Activated T-cell treated with anti-CD3 and anti-CD28 coated beads, Interleukin-2, amount 50 U/mL, for 24 hours (primary cell): ENCODE measurements around the gene GTPBP6.
"Not testable (repeated sequence)": the region's sequence is repeated elsewhere in the genome, so short reads cannot be mapped to it uniquely, and the experiment has no call there.

ENCODE experiments used
- DNase-seq: peaks from one replicate; pipeline ENCODE4 v3.0.0-alpha.2; 2020
- H3K27ac Mint-ChIP-seq: 2 replicates; pipeline ENCODE4 v1.8.0; 2020; ENCODE audit warnings: mild to moderate bottlenecking, mixed read lengths
- H3K27me3 Mint-ChIP-seq: 2 replicates; pipeline ENCODE4 v1.8.0; 2020; ENCODE audit warnings: mixed read lengths
- H3K36me3 Mint-ChIP-seq: 2 replicates; pipeline ENCODE4 v1.8.0; 2020; ENCODE audit warnings: low read depth, mixed read lengths
- H3K4me1 Mint-ChIP-seq: 2 replicates; pipeline ENCODE4 v1.8.0; 2020; ENCODE audit warnings: low read depth, mixed read lengths
- H3K4me3 Mint-ChIP-seq: 2 replicates; pipeline ENCODE4 v1.8.0; 2020; ENCODE audit warnings: mild to moderate bottlenecking, moderate library complexity, mixed read lengths
- H3K9me3 Mint-ChIP-seq: 2 replicates; pipeline ENCODE4 v1.8.0; 2020; ENCODE audit warnings: mixed read lengths

GTPBP6 gene

GRCh38 chrX:356385-357034 is 37.9 kb upstream of the GTPBP6 start:
- DNase-seq = no peak
- Mint-ChIP-seq H3K27ac (peak overlapping the region; percentile 89), H3K4me1 (peaks cover 19% of the 10 kb centered on the region), H3K27me3 (no peaks in the 10 kb centered on the region), H3K36me3 (peaks cover 67% of the 10 kb centered on the region), H3K4me3 (no peak overlapping the region), H3K9me3 (peaks cover 17% of the 10 kb centered on the region)

GRCh38 chrX:355329-356050 is 36.9 kb upstream of the GTPBP6 start:
- peaks cover 57% of the 10 kb centered on the region for H3K36me3 Mint-ChIP-seq
- no peak for DNase-seq
- H3K4me3 Mint-ChIP-seq = no peak overlapping the region
- H3K4me1 Mint-ChIP-seq = peaks cover 19% of the 10 kb centered on the region
- H3K27me3 Mint-ChIP-seq = no peaks in the 10 kb centered on the region
- H3K9me3 Mint-ChIP-seq = peaks cover 11% of the 10 kb centered on the region
- no peak overlapping the region for H3K27ac Mint-ChIP-seq

DNA sequence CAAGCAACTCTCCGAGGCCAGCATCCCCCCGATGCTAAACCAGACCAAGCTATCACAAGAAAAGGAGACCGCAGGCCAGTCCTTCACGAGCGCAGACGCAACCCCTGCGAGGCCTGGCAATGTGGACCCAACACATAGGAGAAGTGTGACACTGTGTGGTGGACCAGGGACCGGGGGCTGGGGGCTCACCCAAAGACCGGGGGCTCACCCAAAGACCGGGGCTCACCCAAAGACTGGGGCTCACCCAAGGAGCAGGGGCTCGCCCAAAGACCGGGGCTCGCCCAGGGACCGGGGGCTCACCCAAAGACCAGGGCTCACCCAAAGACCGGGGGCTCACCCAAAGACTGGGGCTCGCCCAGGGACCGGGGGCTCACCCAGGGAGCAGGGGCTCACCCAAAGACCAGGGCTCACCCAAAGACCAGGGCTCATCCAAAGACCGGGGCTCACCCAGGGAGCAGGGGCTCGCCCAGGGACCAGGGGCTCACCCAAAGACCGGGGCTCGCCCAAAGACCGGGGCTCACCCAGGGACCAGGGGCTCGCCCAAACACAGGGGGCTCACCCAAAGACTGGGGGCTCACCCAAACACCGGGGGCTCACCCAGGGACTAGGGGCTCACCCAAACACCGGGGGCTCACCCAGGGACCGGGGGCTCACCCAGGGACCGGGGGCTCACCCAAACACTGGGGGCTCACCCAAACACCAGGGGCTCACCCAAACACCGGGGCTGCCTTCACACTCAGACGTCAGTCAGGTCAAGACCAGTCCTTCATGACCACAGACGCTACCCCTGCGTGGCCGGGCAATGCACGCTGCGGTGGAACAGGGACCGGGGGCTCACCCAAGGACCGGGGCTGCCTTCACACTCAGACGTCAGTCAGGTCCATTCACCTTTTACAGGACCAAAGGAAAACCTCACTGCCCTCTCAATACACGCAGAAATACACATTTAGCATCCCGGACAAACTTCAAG is 35.3 kb upstream of the GTPBP6 start:
- H3K9me3 Mint-ChIP-seq = peaks cover 4% of the 10 kb centered on the region
- H3K27ac Mint-ChIP-seq = no peak overlapping the region
- no peak for DNase-seq
- H3K4me1 Mint-ChIP-seq = peaks cover 19% of the 10 kb centered on the region
- no peaks in the 10 kb centered on the region for H3K27me3 Mint-ChIP-seq
- no peak overlapping the region for H3K4me3 Mint-ChIP-seq
- peaks cover 48% of the 10 kb centered on the region for H3K36me3 Mint-ChIP-seq

GRCh38 chrX:352582-353314 is 34.2 kb upstream of the GTPBP6 start:
- peaks cover 3% of the 10 kb centered on the region for H3K9me3 Mint-ChIP-seq

GRCh38 chrX:352181-352580 is 33.6 kb upstream of the GTPBP6 start:
- no peaks in the 10 kb centered on the region for H3K27me3 Mint-ChIP-seq
- peaks cover 12% of the 10 kb centered on the region for H3K4me1 Mint-ChIP-seq
- H3K4me3 Mint-ChIP-seq = no peak overlapping the region
- H3K36me3 Mint-ChIP-seq = peaks cover 38% of the 10 kb centered on the region
- DNase-seq = no peak
- H3K27ac Mint-ChIP-seq = no peak overlapping the region
- no peaks in the 10 kb centered on the region for H3K9me3 Mint-ChIP-seq

More at GRCh38 chrX:352582-353314, 34.2 kb upstream of the GTPBP6 start:
- H3K27ac Mint-ChIP-seq = no peak overlapping the region
- peaks cover 44% of the 10 kb centered on the region for H3K36me3 Mint-ChIP-seq
- no peaks in the 10 kb centered on the region for H3K27me3 Mint-ChIP-seq
- no peak for DNase-seq
- H3K4me1 Mint-ChIP-seq = peaks cover 18% of the 10 kb centered on the region
- no peak overlapping the region for H3K4me3 Mint-ChIP-seq

DNA sequence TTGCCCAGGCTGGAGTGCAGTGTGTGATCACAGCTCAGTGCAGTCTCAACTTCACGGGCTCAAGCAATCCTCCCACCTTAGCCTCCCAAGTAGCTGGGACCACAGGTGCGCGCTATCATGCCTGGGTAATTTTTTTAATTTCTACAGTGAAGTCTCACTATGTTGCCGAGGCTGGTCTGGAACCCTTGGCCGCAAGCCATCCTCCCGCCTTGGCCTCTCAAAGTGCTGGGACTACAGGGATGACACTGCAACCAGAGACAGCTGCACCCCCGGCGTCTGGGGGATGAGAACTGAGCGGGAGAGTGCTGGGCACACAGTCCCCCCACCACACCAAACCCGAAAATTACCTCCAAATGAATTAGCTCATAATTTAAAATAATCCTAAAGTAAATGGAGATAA is 33.1 kb upstream of the GTPBP6 start:
- DNase-seq = no peak
- H3K4me3 Mint-ChIP-seq = no peak overlapping the region
- no peaks in the 10 kb centered on the region for H3K27me3 Mint-ChIP-seq
- no peak overlapping the region for H3K27ac Mint-ChIP-seq
- no peaks in the 10 kb centered on the region for H3K9me3 Mint-ChIP-seq
- peaks cover 7% of the 10 kb centered on the region for H3K4me1 Mint-ChIP-seq
- peaks cover 38% of the 10 kb centered on the region for H3K36me3 Mint-ChIP-seq

GRCh38 chrX:351324-351641 is 32.7 kb upstream of the GTPBP6 start:
- not testable (repeated sequence) for DNase-seq, H3K27me3 Mint-ChIP-seq, H3K4me1 Mint-ChIP-seq

DNA sequence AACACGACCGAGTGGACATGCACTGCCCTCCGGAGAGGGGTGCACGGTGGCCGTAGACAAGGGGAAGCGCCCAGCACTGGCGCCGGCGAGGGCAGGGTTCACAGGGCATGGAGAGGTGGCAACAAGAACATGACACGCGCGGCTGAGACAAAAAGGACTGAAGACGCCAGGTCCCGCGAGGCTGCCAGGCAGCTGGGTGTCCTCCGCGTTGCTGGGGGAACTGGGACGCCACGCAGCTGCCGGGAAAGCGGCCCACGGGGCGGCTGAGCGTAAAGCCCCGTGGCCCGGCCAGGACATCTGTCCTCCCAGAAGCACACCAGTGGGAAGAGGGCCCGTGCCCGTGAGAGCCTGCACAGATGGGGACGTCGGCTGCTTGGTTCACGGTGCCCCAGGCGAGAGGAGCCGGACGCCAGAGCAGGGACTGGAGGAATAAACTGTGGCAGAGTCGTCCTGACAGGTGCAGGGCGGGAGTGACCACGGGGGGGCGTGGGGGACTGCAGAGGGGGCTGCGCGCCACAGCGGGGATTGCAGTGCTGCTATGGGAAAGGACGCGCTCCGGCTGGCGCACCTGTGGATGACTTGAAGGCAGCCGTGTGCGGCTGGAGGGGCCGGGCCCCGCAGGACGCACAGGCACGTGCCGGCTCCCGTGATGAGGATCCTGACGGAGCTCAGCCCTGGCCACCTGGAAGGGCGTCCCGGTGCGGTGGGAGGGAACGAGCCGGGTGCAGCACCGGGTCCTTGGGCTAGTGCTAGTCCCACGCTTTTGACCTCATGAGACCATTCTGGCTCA is 32.1 kb upstream of the GTPBP6 start:
- H3K4me3 Mint-ChIP-seq = no peak overlapping the region
- H3K27ac Mint-ChIP-seq = no peak overlapping the region
- no peak for DNase-seq
- H3K27me3 Mint-ChIP-seq = no peaks in the 10 kb centered on the region
- no peaks in the 10 kb centered on the region for H3K9me3 Mint-ChIP-seq
- H3K4me1 Mint-ChIP-seq = no peaks in the 10 kb centered on the region
- H3K36me3 Mint-ChIP-seq = peaks cover 32% of the 10 kb centered on the region

More at GRCh38 chrX:351324-351641, 32.7 kb upstream of the GTPBP6 start:
- not testable (repeated sequence) for H3K9me3 Mint-ChIP-seq, H3K27ac Mint-ChIP-seq, H3K4me3 Mint-ChIP-seq
- peaks cover 35% of the 10 kb centered on the region for H3K36me3 Mint-ChIP-seq

DNA sequence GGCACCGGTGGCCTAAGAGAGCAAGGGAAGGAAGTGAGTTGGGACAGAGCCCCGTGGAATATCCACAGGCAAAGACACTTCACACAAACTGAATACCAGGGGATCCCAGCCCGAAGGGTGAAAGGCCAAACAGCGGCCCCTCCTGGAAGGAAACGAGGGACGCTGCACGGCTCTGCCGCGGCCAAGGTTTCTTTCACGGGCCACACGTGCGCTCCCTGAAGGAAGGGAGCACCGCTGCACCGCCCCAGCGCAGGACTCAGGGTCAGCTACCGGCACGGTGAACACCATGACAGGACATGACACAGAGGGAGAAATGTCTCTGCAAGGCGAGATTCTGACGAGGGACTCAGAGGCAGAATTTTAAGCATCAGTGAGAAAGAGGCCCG is 31.5 kb upstream of the GTPBP6 start:
- Mint-ChIP-seq H3K9me3 (no peaks in the 10 kb centered on the region), H3K4me3 (no peak overlapping the region), H3K27me3 (no peaks in the 10 kb centered on the region), H3K36me3 (peaks cover 30% of the 10 kb centered on the region), H3K27ac (no peak overlapping the region), H3K4me1 (no peaks in the 10 kb centered on the region)
- no peak for DNase-seq

- no peaks in the 10 kb centered on the region for H3K27me3 Mint-ChIP-seq
- no peak overlapping the region for H3K27ac Mint-ChIP-seq
- H3K4me3 Mint-ChIP-seq = no peak overlapping the region
- H3K9me3 Mint-ChIP-seq = no peaks in the 10 kb centered on the region
- H3K4me1 Mint-ChIP-seq = no peaks in the 10 kb centered on the region
- H3K36me3 Mint-ChIP-seq = peaks cover 30% of the 10 kb centered on the region
- no peak for DNase-seq
These were observed 31.1 kb upstream of the GTPBP6 start for GRCh38 chrX:349702-350101.

DNA sequence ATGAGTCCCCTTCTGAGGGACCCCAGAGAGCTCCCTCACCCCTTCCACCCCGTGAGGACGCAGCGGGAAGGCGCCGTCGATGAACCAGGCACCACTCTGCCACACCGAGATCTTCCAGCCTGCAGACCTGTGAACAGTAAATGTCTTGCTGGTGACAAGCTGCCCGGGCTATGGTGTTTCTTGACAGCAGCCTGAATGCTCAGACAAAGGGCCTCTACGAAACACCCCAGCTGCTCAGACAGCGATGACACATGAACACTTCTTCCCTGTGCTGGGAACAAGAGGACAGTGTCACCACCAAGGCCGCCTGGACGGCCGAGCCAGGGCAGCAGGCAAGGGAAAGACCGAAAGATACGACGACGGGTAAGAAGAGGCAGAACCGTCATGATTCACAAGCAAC is 30.6 kb upstream of the GTPBP6 start:
- H3K4me1 Mint-ChIP-seq = no peaks in the 10 kb centered on the region
- H3K27me3 Mint-ChIP-seq = no peaks in the 10 kb centered on the region
- H3K36me3 Mint-ChIP-seq = peaks cover 32% of the 10 kb centered on the region
- no peaks in the 10 kb centered on the region for H3K9me3 Mint-ChIP-seq
- no peak overlapping the region for H3K27ac Mint-ChIP-seq
- no peak for DNase-seq
- no peak overlapping the region for H3K4me3 Mint-ChIP-seq

DNA sequence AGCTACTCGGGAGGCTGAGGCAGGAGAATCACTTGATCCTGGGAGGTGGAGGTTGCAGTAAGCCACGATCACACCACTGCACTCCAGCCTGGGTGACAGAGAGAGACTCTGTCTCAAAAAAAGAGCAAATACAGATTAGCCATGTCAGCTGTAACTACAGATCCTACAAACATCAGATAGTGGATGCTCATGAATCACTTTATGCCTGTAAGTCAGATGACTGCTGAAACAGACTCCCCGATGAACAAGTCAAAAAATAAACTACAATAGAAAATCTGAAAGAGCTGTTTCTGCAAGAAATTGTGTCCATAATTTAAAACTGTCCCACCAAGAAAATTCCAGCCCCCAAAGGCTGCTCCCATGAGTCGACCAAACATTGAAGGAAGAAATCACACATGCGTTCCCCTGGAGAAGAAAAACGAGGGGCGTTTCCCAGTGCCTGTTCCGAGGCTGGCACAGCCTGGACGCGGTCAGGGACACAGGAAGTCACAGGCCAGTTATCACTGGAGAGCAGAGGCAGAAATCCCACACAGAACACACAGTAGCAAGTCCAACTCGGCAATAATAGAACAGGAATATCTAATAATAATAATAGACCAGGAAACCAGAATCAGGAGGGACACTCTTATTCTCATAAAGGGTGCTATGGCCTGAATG is 30.0 kb upstream of the GTPBP6 start:
- no peak for DNase-seq
- Mint-ChIP-seq H3K27me3 (no peaks in the 10 kb centered on the region), H3K4me3 (no peak overlapping the region), H3K9me3 (no peaks in the 10 kb centered on the region), H3K36me3 (peaks cover 32% of the 10 kb centered on the region), H3K4me1 (no peaks in the 10 kb centered on the region), H3K27ac (no peak overlapping the region)

DNA sequence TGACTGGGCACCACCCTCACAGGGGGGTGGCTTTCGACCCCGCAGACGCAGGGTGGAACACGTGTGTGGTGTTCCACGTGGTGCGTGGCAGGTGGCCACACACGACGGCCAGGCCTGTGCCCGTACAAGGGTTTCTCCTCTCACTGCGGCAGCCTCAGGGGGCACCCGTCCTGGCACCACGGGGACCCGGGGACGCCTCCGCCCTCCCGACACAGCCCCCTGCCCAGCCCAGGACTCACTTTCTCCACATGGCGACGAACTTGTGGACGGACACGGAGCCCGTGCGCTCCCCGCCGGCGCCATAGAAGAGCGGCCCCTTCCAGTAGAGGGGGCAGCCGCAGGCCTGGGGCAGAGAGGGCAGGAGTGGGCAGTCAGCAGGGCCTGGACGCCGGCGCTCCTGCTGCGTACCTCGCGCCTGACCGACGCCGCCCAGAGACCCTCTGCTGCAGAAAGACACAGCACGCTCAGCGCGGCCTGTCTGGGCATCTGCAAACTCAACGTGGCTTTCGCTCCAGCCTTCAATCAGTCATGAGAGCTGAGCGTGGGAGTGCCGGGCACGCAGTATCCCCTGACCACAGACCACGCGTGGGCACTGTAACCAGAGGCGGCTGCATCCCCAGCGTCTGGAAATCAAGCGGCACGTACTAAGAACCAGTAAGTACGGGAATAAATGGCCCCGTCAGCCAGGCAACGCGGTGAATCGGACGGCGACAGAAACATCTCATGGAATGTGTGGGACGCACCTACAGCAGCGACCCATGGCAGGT is 28.9 kb upstream of the GTPBP6 start:
- no peaks in the 10 kb centered on the region for H3K27me3 Mint-ChIP-seq
- no peaks in the 10 kb centered on the region for H3K9me3 Mint-ChIP-seq
- no peak overlapping the region for H3K27ac Mint-ChIP-seq
- H3K4me1 Mint-ChIP-seq = no peaks in the 10 kb centered on the region
- no peak for DNase-seq
- no peak overlapping the region for H3K4me3 Mint-ChIP-seq
- H3K36me3 Mint-ChIP-seq = peaks cover 29% of the 10 kb centered on the region
